Epithelial cell of proximal tubule (primary cell): ENCODE data around the gene HPCAL1. TPM values are rescaled to one million over a fixed set of nuclear protein-coding genes. Genes with fewer than 3 reads are reported as not detected.

Source experiments
- DNase-seq: peaks from one replicate; pipeline ENCODE4 v3.0.0-alpha.2; 2011; ENCODE audit warnings: low read depth
- H3K4me3 ChIP-seq: 2 replicates; pipeline ENCODE4 v1.5.1; 2011; ENCODE audit warnings: low read depth, mild to moderate bottlenecking, low read length
- CTCF ChIP-seq: conservative IDR thresholded peaks from 2 replicates; pipeline ENCODE4 v1.5.1; 2012; ENCODE audit warnings: low read depth, mild to moderate bottlenecking, low read length
- total RNA-seq: library from RNA; depleted of rRNA; stranded (reverse); fragments of >200 nt; gene quantifications from 2 replicates; pipeline ENCODE4 v1.2.3, GENCODE V29; 2015

HPCAL1 gene
- total RNA-seq, 1 donor from 2014 or later: 72.3 TPM

DNA sequence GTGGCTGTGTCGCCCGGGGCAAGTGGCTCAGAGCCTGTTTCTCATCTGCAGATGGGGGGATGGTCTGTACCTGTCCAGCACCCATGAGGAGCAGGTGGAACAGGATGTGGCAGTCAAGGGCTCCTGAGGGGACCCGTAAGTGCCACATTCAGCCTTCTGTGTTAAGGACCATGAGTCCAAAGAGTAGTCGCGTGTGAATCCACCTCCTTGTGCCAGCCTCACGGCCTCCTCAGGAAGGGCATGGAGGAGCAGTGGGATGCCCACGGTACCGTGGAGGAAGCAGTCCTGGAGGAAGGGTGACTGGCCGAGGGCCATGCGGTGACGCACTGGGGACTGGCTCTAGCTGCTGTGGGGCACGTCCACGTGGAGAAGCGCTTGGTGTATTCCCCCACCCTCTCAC, 84.3 kb downstream of the HPCAL1 start:
- H3K4me3 ChIP-seq: no peak overlapping the region
- DNase-seq: no peak
- TF ChIP-seq CTCF: no peak

DNA sequence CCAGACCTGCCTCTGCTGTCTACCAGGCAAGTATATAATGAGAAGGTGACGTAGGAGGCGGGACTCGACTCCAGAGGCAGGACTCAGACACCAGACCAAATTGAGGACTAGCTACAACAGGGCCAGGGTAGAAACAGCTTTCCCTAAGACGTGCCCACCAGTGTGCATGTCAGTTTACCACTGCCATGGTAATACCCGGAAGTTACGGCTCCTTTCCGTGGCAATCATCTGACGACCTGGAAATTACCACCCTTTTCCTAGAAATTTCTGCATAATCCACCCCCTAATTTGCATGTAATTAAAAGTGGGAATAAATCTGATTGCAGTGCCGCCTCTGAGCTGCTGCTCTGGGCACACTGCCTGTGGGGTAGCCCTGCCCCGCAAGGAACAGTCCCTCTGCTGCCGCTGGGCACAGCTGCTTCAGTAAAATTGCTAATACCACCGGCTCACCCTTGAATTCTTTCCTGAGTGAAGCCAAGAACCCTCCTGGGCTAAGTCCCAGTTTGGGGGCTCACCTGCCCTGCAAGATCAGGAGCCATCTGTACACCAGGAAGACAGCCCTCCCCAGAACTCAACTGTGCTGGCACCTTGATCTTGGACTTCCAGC, 86.4 kb downstream of the HPCAL1 start:
- H3K4me3 ChIP-seq: no peak overlapping the region
- DNase-seq: no peak
- no peak for TF ChIP-seq CTCF

GRCh38 chr2:10389573-10389972, 86.9 kb downstream of the HPCAL1 start:
- no peak for TF ChIP-seq CTCF
- DNase-seq: no peak
- H3K4me3 ChIP-seq: no peak overlapping the region

DNA sequence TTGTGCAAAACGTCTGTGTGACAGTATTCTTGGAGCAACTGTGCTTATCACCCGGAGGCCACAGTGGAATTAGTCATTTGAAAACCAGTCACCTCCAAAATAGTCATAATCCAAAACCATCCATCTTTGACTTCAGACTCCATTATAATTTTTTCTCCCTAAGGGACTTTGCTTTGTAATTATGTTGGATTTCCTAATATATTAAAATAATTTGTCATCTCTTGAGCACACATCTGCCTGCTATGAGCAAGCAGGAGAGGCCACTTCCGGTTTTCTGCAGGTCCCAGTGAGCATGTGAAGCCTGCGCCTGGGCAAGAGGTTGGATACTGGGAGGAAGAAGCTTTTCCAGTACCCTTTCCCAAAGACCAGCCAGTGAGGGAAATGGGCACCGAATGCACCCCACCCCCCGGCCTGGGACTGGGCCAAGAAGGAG, 87.7 kb downstream of the HPCAL1 start:
- TF ChIP-seq CTCF: no peak
- no peak overlapping the region for H3K4me3 ChIP-seq
- DNase-seq: no peak

GRCh38 chr2:10392100-10392499, 89.4 kb downstream of the HPCAL1 start:
- no peak for TF ChIP-seq CTCF
- no peak overlapping the region for H3K4me3 ChIP-seq
- no peak for DNase-seq

GRCh38 chr2:10392548-10392947, 89.8 kb downstream of the HPCAL1 start:
- DNase-seq: no peak
- TF ChIP-seq CTCF: no peak

GRCh38 chr2:10392951-10393639, 90.4 kb downstream of the HPCAL1 start:
- H3K4me3 ChIP-seq: no peak overlapping the region
- no peak for DNase-seq
- TF ChIP-seq CTCF: no peak

More at GRCh38 chr2:10392548-10392947, 89.8 kb downstream of the HPCAL1 start:
- no peak overlapping the region for H3K4me3 ChIP-seq
